Measurements from ENCODE around the gene GTSF1L.

The GTSF1L gene

DNA sequence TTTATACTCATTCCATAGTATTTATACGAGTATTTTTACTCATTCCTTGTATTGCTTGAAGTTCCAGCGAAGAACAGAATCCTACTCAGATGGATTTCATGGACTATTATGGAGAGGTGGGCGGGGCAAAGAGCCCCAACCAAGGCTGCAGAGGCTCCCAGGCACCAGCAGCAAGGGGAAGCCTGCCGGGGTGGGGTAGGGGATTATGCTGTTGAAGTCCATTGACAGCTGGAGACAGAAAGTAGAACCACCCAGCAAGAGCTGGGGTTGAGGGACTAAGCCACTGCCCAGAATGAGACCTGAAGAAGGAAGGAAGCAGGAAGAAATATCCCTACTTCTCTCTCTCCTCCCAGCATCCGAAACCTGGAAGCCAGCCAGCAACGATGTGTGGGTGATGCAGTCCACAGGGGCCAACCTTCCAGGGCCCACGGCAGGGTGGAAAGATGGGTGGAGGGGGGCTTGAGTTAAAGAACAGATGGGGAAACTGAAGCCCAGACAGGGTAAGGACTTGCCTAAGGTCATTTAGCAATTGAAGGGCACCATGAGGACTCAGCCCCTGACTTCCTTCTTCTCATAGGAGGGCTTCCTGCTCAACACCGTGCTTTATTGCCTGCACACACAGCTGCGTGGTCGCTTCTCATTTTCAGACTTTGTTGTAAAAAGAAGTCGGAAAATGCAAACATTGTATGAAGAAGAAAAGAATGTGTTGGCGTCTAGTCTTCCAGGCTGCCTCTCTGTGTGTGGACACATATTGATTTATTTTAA is 18.3 kb upstream of the GTSF1L start:
- FAIRE-seq: no peak

DNA sequence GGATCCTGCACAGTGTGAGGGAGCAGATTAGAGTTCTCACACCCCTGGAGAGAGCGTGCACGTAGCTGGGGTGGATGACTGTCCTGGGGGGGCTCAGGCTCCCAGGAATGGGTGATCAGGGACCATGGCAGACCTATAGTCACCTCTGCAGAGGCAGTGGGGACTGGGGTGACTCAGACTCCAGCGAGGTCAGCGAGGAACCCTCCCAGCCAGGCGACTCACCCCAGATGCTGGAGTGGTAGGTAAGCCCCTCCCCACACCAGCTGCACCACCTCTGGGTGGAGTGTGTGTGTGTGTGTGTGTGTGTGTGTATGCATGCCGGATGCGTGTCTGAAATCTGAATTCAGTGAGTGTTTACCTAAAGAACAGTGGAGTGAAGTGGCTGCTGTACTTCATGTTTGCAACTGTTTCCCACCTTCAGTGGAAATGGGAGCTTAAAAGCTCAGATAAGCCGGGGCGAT is 17.4 kb upstream of the GTSF1L start:
- FAIRE-seq: no peak

DNA sequence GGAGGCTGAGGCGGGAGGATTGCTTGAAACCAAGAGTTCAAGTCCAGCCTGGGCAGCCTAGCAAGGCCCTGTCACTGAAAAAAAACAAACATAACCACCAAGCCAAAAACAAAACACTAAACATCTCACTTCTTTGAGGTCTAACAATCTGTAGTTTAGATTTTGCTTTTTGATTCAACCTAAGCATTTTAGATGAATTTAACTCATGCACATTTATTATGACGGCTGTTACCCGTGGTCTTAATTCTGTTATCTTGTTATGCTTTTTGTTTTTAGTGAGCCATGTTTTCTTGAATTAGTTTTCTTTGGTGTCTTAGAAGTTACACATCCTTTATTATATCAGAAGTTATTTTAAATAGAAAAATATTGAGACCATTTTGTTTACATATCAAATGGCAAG is 13.8 kb upstream of the GTSF1L start:
- FAIRE-seq: no peak

DNA sequence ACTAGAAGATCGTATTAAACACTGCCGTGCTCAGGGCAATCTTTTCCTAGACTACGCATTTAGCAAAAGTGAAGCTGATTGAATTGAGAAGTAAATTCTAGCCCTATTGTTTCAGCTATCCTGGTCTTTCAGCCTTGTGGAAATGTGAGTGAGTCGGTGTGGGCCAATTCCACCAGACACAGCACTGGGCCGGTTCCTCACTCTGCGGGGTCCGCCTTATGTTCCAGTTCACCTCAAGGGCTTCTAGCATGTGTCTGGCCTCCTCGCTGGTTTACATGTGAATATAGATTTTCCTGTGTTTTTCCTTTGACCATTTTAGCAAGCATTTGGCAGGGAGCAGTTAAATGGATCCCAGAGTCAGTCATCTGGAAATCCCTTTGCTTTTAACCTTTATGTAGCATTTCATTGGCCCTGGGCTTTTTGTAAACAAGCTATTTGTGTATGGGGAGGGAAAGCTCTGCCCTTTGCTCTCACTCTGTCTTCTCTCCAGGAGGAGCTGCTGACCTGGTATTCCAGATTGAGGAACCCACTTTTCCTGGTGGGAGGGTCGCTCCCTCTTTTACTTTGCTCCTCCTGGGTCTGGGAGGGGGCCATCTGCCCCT is 12.4 kb upstream of the GTSF1L start:
- FAIRE-seq: no peak

DNA sequence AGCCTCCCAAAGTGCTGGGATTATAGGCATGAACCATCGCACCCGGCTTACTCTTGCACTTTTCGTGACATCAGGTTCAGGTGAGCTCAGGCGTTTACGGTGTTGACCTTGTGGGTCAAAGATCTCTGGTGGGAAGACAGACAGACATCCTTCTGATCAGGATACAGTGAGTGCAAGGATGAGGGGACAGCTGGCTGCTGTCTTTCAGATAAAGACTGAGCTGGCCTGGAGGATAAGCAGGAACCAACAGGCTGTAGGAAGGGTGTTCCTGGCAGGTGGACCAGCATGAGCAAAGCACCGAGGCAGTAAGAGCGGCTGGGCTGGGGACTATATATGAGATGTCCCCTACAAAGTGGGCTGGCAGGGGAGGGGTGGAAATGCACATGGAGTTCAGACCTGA is 11.1 kb upstream of the GTSF1L start:
- FAIRE-seq: no peak

DNA sequence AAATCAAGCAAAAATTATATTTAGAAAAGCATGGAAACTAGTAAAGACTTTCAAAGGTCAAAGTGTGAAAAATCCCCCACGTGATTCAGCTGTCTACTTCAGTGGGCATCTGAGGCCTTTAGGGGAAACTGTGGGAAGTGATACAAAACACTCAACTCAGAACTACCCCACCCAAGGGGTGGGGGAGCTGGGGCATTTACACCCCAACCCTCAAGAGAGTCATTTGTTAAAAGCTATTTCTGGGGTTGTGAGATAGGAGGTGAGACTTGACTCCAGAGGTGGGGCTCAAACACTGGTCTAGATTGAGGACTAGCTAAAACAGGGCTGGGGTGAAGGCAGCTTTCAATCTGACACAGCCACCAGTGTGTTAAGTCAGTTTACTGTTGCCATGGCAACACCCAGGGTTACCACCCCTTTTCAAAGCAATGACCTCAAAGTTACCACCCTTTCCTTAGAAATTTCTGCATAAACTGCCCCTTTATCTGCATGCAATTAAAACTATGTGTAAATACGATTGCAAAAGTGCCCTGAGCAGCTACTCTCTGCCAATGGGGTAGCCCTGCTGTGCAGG is 9.9 kb upstream of the GTSF1L start:
- FAIRE-seq: no peak

DNA sequence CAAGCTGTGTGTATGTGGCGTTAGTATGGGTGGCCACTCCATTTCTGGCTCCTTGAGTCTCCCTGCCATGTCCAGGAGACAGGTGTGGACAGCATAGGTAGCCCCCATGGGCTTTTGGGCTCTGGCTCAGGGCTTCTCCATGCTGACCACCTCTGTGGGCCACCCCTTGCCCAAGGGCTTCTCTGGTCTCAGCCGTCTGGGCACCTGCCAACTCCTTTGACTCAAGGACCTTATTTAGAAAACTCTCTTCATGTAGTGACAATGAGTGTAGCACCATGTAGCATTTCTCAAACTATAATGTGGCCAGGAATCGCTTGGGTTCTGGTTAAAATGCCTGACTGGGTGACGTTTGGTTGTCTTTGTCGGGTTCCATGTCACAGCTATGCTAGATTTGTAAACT is 5.1 kb upstream of the GTSF1L start:
- no peak for FAIRE-seq

DNA sequence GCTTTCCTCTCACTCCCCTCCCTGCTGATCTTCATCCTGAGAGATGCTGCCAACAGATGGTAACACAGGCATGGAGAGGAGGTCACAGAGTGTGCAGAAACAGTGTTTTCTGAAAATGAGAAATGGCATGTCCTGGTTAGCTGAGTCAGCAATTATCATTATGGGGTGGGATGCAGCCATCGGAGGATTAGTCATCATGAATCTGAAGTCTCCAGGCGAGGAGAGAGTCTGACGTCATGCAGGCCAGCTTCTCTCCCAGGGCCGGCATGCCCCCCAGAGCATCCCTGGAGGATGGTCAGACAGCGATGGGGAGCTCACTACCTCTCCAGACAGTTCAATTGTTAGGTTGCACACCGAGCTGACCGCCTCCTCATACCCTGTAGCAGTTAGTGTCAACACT is 4.7 kb upstream of the GTSF1L start:
- no peak for FAIRE-seq

DNA sequence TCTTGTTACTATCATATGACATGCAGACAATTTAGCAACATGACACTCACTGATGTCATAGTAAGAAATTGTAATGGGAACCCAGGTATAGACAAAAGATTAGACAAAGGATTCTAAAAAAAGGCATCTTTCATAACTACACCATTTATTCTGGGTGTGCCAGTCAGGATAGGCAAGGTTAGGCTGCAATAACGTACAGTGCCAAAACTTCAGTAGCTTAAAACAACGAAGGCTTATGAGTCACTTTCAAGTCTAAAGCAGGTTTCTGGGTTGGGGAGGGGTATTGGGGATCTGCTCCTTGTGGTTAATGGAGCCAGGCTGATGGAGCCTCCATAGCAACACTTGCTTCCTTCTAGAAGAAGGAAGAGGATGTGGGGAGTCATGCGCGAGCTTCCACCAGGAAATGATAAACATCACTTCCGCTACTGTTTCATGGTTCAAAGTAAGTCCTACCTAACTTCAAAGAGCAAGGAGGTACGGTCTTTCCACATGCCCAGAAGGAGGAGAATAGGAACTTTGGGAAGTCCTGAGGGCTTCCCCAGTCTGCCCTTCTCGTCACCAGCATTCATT is 2.0 kb upstream of the GTSF1L start:
- FAIRE-seq: no peak

DNA sequence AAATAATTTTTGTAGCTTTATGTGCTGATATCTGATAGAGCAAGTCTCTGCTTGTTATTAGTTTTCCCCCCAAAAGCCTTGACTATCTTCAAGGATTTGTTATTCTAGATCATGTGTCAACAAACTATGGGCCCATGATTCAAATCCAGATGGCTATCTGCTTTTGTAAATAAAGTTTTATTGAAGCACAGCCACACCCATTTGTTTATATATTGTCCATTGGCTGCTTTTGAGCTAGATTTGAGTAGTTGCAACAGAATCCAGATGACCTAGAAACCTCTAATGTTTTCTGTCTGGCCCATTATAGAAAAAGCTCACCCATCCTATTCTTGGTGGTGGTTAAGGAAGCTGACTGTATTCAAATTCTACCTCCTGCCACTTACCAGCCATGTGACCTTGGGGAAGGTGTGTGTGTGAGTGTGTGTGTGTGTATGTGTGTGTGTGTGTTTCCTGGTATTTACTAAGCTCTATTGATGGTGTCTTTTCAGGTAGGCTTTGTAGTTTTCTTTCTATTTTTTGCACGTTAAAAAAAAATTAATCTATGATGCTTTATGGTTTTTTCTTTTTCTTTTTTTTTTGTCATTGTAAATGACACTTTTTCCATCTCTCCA is 1.3 kb upstream of the GTSF1L start:
- no peak for FAIRE-seq

DNA sequence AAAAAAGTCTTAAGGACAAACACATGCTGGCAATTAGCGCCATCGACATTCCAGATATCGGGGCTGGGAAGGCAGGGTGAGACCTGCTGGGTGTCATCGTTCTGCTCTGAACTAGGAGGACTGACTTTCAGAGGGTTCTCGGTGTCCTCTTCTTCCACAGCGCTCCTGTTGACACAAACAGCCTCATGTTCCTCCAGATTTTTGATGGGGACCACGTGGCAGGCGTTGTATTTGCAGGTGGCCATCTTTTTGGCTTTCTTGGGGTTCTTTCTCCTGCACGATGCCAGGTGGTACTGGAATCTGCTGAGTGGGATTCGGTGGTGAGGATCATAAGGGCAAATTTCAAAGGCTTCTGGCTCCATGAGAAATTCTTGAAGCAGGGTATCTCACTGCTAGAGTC is 469 bp downstream of the GTSF1L start:
- FAIRE-seq: no peak

DNA sequence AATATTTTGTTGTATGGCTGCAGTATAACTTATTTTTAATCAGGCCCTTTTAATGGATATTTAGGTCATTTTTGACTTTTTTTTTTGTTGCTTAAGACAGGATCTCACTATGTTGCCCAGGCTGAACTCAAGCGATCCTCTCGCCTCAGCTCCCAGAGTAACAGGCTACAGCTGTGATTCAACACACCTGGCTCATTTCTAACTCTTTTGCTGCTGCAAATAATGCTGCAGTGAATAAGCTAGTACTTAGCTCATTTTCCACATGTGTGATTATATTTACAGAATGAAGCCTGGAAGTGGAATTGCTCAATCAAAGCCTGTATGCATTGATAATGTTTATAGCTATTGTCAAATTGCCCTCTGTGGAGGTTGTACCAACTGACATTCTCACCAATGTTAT is 1.1 kb downstream of the GTSF1L start:
- no peak for FAIRE-seq

DNA sequence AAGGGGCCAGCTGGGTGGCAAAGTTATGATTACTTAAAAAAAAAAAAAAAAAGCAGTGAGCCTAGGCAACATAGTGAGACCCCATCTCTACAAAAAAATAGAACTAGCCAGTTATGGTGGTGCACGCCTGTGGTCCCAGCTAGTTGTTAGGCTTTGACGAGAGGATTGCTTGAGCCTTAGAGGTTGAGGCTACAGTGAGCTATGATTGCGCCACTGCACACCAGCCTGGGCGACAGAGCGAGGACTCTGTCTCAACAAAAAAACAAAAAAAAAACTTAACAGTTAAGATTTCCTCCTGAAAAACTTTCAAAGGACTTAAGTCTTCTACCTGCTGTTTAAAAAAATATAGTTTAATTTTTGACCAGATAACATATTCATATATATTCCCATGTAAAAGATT is 2.4 kb downstream of the GTSF1L start:
- no peak for FAIRE-seq

DNA sequence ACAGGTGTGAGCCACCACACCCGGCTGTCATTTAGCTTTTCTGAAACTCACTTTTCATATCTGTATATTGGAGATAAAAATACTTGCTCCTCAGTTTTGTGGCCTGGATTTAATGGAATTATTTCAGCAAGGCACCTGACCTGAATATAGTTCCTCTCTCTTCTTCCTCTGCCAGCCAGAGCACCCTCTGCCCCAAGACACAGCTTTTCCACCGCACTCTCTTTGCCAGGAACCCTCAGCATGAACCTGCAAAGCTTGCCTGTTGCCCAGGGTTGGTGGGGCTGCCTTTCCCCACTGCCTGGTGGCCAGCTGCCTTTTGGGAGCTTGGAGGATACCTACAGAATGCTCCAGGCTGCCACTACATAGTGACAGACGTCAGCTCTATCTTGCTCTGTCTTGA is 3.1 kb downstream of the GTSF1L start:
- no peak for FAIRE-seq

DNA sequence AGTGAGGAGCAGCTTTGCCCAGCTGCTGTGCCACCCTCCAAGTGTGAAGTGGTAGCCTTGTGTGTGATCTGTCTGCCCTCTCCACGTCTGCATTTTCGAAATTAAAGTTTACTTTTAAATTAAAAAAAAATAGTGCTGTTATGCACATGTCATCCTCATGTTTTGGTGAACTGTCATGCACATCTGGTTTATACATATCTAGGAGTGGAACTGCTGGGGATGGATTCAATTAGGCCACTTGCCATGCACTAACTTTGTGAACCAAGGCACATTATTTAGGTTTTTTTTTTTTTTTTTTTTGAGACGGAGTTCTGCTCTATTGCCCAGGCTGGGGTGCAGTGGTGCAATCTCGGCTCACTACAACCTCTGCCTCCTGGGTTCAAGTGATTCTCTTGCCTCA is 3.6 kb downstream of the GTSF1L start:
- no peak for FAIRE-seq

DNA sequence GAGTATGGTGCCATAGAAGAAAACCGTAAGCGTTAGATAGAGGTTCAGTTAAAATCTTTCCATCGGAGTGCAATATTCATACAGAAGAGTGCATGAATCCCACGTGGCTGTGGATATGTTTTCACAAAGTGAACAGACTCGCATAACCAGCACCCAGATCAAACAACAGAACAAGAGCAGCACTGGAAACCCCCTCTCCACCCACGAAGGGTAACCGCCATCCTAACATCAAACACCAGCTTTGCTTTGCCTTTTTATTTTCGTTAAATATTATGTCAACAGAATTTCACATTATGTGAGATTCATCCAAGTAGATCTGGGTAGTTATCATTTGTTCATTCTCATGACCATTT is 4.7 kb downstream of the GTSF1L start:
- FAIRE-seq: no peak

DNA sequence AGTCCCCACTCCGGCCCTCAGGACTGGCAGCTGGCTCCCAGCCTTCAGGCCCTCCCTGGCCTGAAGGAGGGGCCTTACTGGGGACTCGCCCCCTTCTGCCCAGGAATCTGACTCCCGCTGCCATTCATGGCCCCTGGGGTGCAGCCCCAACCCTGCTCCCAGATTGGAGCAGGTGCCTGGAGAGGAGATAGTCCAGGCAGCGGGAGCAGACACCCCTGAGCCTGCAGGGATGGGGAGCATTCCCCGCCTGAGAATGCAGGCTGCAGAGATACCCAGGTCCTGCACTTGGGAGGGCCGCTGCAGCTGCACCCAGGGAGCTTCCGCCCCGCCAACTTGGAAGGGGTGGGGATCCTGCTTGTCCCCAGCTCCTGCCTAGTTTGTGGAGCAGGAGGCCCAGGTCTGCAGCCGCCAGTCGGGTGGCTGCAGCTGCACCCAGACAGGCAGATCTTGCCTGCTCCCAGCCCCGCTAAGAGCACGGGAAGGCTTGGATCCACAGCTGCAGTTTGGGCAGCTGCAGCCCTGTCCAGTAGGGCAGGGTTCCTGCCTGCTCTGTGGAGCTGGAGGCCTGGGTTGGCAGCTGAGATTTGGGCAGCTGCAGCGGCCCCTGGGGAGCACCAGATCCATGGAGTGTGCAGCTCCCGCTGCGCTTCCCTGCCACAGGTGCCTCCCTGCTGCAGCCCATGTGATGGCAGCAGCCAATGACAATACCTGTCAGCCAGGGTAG is 5.2 kb downstream of the GTSF1L start:
- FAIRE-seq: no peak

DNA sequence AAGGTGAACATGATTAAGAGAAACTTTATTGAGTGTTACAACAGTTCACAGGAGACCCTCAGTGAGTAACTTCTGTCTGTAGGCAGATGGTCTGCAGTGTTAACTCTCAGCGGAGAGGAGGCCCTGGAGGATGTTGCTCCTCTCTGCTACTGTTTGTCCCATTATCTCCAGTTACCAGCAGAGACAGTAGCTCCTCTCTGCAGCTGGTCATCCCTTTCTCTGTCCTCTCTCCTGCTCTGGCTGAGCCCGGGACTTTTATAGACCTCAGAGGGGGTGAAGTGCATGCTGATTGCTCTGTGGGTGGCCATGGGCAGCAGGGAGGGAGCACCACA is 5.7 kb downstream of the GTSF1L start:
- no peak for FAIRE-seq

DNA sequence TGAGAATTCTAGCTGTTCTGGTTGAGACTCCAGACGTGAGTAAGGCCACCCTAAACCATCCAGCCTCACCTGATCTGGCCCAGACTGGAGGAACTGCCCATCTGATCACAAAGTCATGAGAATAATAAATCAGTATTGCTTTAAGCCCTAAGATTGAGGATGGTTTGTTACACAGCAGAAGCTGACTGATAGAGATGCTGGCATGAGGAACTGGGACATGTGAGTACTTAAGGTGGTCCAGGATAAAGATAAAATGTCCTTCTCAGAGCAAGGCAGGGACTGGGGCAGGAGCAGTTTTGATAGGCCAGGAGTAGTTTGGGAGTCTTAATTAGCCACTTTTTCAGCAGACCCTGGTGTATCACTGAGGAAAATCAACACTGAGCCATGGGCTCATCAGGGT is 6.8 kb downstream of the GTSF1L start:
- FAIRE-seq: no peak

DNA sequence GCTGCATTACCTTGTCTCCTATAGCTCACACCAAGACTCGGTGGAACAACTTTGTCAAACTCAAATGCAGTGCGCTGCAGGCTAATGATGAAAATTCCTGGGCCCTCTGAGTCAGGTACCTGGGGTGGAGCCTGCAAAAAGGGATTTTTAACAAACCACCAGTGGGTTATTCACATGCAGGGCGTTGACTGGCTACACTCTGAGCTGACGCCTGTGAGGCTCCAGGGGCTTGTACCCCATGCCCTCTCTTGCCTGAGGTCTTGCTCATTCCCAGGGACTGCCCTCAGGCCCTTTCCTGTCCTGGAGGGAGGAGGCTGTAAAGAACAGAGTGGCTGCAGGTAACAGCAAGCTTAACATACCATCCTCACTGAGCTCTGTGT is 9.2 kb downstream of the GTSF1L start:
- no peak for FAIRE-seq

DNA sequence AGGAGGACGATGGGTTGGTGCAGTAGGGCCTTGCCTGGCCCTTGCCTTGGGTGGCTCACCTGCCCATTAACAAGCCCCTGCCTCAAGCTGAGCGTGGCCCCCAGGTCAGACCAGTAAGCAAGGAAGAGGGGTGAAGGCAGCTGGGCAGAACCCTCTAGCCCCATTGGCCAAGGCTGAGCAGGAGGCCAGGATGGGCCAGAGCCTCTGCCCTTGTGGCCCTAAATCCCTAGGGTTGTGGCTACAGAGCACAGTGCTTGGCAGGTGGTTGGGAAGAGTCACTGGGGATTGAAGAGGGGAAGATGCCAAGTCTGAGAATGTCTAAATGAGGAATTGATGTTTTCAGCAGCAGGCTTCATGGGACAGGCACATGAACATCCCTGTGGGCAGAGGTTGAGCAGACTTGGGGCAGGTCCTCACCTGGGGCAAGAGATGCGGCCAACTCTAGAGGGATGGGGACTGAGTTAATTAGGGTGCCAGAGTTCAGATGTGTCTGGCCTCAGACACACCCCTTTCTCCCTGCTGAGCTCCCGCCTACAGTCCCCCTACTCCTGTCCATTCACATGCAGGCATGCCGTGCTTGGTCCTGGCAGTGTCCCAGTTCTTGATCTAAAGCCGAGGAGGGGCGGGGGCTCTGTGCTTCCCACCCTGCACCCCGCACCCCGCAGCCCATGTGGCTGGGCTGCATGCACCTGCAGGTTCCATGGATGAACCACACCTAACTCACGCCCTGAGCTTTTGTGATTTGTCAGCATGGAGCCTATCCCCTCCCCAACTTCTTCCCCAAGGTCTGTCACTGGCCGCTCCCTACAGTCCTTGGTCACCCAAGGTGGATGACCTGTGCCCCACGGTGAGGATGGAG is 9.8 kb downstream of the GTSF1L start:
- no peak for FAIRE-seq

DNA sequence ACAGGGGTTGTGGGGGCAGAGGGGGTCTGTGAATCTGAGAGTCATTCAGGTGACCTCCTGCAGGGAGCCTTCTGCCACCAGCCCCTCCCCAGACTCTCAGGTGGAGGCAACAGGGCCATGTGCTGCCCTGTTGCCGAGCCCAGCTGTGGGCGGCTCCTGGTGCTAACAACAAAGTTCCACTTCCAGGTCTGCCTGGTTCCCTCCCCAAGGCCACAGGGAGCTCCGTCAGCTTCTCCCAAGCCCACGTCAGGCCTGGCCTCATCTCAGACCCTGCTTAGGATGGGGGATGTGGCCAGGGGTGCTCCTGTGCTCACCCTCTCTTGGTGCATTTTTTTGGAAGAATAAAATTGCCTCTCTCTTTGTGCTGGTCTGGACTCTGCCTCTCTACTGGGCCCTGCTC is 10.7 kb downstream of the GTSF1L start:
- no peak for FAIRE-seq

Measured in islet of Langerhans (tissue), 1 donor.